WTC11 (cell line): ENCODE measurements around the gene CADM1.

Experiments
- ESRRA ChIP-seq: sonication (generic); formaldehyde crosslinking; IDR thresholded peaks from 2 replicates; pipeline ENCODE4 v1.8.1; 2022; ENCODE audit warnings: mild to moderate bottlenecking, missing genetic modification reagents, borderline replicate concordance
- FOXK1 ChIP-seq: sonication (generic); formaldehyde crosslinking; IDR thresholded peaks from 2 replicates; pipeline ENCODE4 v1.8.0; 2022; ENCODE audit warnings: mild to moderate bottlenecking, moderate library complexity, missing genetic modification reagents
- HMGXB4 ChIP-seq: sonication (generic); formaldehyde crosslinking; IDR thresholded peaks from 2 replicates; pipeline ENCODE4 v1.8.1; 2023; ENCODE audit warnings: mild to moderate bottlenecking, moderate library complexity, missing genetic modification reagents
- MAX ChIP-seq: sonication (generic); formaldehyde crosslinking; IDR thresholded peaks from 2 replicates; pipeline ENCODE4 v1.8.0; 2022; ENCODE audit warnings: mild to moderate bottlenecking, missing genetic modification reagents
- MXD4 ChIP-seq: fragments of 250-450 bp; sonication (Bioruptor Pico); IDR thresholded peaks from 2 replicates; pipeline ENCODE4 v1.8.0; 2021; ENCODE audit warnings: mild to moderate bottlenecking, moderate library complexity, borderline replicate concordance
- NR2C2 ChIP-seq: sonication (generic); formaldehyde crosslinking; IDR thresholded peaks from 2 replicates; pipeline ENCODE4 v1.8.0; 2022; ENCODE audit warnings: mild to moderate bottlenecking, missing genetic modification reagents
- SMAD4 ChIP-seq: sonication (generic); formaldehyde crosslinking; IDR thresholded peaks from 2 replicates; pipeline ENCODE4 v1.8.0; 2022; ENCODE audit warnings: mild to moderate bottlenecking, missing genetic modification reagents
- ZSCAN18 ChIP-seq: fragments of 250-450 bp; sonication (Bioruptor Pico); IDR thresholded peaks from 2 replicates; pipeline ENCODE4 v2.1.2; 2022; ENCODE audit warnings: mild to moderate bottlenecking, moderate library complexity
- TF ChIP-seq, protein P1 (sequence below): fragments of 200-600 bp; IDR thresholded peaks from 2 replicates; pipeline ENCODE4 v1.8.0; 2022; ENCODE audit warnings: antibody characterized with exemption
- TF ChIP-seq, protein P2 (sequence below): sonication (generic); formaldehyde crosslinking; IDR thresholded peaks from 2 replicates; pipeline ENCODE4 v1.8.0; 2022; ENCODE audit warnings: missing genetic modification reagents
- TF ChIP-seq, protein P3 (sequence below): sonication (generic); formaldehyde crosslinking; IDR thresholded peaks from 2 replicates; pipeline ENCODE4 v1.8.0; 2022; ENCODE audit warnings: mild to moderate bottlenecking, missing genetic modification reagents
- TF ChIP-seq, protein P4 (sequence below): sonication (generic); formaldehyde crosslinking; IDR thresholded peaks from 2 replicates; pipeline ENCODE4 v1.8.1; 2022; ENCODE audit warnings: low read depth, missing genetic modification reagents, borderline replicate concordance

- TF ChIP-seq SMAD4 (CRISPR knock-in tag) (no peak), HMGXB4 (CRISPR knock-in tag) (no peak), ZSCAN18 (no peak), MXD4 (no peak), ESRRA (CRISPR knock-in tag) (no peak), NR2C2 (CRISPR knock-in tag) (no peak), MAX (CRISPR knock-in tag) (no peak), FOXK1 (CRISPR knock-in tag) (no peak)
- TF ChIP-seq, protein P1, sequence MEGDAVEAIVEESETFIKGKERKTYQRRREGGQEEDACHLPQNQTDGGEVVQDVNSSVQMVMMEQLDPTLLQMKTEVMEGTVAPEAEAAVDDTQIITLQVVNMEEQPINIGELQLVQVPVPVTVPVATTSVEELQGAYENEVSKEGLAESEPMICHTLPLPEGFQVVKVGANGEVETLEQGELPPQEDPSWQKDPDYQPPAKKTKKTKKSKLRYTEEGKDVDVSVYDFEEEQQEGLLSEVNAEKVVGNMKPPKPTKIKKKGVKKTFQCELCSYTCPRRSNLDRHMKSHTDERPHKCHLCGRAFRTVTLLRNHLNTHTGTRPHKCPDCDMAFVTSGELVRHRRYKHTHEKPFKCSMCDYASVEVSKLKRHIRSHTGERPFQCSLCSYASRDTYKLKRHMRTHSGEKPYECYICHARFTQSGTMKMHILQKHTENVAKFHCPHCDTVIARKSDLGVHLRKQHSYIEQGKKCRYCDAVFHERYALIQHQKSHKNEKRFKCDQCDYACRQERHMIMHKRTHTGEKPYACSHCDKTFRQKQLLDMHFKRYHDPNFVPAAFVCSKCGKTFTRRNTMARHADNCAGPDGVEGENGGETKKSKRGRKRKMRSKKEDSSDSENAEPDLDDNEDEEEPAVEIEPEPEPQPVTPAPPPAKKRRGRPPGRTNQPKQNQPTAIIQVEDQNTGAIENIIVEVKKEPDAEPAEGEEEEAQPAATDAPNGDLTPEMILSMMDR: no peak
- TF ChIP-seq, protein P2, sequence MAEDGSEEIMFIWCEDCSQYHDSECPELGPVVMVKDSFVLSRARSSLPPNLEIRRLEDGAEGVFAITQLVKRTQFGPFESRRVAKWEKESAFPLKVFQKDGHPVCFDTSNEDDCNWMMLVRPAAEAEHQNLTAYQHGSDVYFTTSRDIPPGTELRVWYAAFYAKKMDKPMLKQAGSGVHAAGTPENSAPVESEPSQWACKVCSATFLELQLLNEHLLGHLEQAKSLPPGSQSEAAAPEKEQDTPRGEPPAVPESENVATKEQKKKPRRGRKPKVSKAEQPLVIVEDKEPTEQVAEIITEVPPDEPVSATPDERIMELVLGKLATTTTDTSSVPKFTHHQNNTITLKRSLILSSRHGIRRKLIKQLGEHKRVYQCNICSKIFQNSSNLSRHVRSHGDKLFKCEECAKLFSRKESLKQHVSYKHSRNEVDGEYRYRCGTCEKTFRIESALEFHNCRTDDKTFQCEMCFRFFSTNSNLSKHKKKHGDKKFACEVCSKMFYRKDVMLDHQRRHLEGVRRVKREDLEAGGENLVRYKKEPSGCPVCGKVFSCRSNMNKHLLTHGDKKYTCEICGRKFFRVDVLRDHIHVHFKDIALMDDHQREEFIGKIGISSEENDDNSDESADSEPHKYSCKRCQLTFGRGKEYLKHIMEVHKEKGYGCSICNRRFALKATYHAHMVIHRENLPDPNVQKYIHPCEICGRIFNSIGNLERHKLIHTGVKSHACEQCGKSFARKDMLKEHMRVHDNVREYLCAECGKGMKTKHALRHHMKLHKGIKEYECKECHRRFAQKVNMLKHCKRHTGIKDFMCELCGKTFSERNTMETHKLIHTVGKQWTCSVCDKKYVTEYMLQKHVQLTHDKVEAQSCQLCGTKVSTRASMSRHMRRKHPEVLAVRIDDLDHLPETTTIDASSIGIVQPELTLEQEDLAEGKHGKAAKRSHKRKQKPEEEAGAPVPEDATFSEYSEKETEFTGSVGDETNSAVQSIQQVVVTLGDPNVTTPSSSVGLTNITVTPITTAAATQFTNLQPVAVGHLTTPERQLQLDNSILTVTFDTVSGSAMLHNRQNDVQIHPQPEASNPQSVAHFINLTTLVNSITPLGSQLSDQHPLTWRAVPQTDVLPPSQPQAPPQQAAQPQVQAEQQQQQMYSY (CRISPR knock-in tag): no peak
- TF ChIP-seq, protein P3, sequence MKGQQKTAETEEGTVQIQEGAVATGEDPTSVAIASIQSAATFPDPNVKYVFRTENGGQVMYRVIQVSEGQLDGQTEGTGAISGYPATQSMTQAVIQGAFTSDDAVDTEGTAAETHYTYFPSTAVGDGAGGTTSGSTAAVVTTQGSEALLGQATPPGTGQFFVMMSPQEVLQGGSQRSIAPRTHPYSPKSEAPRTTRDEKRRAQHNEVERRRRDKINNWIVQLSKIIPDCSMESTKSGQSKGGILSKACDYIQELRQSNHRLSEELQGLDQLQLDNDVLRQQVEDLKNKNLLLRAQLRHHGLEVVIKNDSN: no peak
- TF ChIP-seq, protein P4, sequence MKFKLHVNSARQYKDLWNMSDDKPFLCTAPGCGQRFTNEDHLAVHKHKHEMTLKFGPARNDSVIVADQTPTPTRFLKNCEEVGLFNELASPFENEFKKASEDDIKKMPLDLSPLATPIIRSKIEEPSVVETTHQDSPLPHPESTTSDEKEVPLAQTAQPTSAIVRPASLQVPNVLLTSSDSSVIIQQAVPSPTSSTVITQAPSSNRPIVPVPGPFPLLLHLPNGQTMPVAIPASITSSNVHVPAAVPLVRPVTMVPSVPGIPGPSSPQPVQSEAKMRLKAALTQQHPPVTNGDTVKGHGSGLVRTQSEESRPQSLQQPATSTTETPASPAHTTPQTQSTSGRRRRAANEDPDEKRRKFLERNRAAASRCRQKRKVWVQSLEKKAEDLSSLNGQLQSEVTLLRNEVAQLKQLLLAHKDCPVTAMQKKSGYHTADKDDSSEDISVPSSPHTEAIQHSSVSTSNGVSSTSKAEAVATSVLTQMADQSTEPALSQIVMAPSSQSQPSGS (CRISPR knock-in tag): no peak
These were observed 351.1 kb downstream of the CADM1 start for GRCh38 chr11:115153135-115153534.
